NCI-H1105 (cell line): ENCODE results near the gene FMO4.
A peak's percentile ranks its signal among the peaks of the same experiment; 100 is the strongest.
"Not testable (repeated sequence)": the region's sequence is repeated elsewhere in the genome, so short reads cannot be mapped to it uniquely, and the experiment has no call there.

Experiments
- DNase-seq: peaks from one replicate; lab custom pipeline; 2025; lab: John Stamatoyannopoulos, UW

FMO4 gene

DNA sequence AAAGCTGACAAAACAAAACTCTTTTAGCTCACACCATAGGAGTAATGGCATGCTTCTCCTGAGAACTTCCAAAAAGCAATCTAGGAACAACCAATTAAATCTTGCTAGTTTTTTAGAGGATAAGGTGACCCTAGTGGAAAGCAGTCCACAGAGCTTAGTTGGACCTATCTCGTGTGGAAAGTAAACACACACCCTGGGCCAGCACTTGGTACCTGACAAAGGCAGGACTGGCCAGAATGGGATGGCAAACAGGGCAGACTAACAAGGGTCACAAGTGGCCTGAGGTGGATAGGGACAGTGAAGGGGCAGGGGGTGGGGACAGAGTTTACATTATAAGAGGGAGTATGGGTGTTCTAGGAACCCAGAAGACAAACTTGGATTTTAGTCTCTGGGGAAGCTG lies 22.0 kb downstream of the FMO4 start:
- DNase-seq = no peak

DNA sequence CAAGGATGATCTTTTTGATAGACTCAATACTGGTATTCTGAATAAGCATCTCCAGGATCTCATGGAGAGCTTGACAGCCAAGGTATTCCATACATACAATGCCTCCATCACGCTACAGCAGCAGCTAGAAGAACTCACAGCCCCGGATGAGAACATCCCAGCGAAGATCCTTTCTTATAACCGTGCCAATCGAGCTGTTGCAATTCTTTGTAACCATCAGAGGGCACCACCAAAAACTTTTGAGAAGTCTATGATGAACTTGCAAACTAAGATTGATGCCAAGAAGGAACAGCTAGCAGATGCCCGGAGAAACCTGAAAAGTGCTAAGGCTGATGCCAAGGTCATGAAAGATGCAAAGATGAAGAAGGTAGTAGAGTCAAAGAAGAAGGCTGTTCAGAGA lies 25.4 kb downstream of the FMO4 start:
- DNase-seq = not testable (repeated sequence)

DNA sequence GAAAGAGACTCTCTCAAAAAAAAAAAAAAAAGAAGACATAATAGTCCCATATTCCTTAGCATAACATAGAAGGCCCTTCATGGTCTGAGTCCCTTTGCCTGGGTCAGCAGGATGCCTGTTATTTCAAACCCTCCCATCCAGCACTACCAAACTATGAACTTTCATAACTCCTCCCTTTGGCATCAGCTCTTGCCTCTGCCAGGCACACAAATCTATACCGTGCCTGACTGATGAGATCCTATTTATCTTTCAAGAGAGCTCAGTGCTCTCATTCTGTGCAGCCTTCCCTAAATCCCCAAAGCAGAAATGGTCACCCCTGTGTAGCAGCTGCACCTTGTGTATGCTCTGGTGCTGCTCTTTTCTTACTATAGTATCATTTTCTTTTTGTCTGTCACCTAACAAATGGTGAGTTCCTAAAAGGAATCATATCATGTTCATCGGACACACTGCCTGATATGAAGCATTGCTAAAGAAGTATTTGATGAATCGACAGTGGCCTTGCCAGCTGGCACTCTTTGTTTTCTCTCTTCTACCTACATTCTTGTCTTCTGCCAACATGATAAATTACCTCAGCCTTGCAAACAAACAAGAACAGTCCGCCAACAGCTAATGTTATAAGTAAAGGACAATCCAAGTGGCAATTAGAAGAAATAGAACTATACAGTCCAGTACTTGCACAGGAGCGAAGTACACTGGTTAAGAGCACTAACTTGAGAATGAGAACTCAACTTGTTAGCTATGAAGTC lies 29.9 kb downstream of the FMO4 start:
- DNase-seq = peak; percentile 24

DNA sequence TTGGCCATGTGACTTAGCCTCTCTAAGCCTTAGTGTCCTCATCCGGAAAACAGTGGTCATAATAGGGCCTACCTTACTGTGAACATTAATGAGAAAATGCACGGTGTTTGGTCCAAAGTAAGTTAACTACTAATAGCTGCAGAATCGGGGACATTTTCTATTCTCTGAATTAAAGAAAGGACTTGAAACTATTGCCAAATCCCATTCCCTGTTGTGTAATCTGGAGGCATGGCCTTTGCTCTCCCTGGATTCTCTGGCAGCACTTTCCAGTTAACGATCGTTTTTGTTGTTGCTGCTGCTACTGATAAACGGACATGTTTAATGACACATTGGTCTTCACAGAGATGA lies 30.5 kb downstream of the FMO4 start:
- DNase-seq = no peak

DNA sequence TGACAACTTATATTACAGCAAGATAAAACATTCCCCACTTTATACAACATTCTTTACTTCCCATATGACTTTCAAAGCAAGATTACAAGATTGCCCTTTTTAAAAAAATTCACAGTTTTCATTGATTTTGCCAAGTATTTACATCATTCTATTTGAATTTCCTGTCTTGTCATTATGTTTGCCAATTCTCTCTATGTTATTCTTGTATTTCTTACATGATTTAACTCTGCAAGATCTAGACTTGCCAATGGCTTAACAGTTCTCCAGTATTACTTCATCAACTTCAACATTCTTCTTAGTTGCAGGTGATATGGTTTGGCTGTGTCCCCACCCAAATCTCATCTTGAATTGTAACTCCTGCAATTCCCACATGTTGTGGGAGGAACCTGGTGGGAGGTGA lies 31.6 kb downstream of the FMO4 start:
- DNase-seq = no peak

DNA sequence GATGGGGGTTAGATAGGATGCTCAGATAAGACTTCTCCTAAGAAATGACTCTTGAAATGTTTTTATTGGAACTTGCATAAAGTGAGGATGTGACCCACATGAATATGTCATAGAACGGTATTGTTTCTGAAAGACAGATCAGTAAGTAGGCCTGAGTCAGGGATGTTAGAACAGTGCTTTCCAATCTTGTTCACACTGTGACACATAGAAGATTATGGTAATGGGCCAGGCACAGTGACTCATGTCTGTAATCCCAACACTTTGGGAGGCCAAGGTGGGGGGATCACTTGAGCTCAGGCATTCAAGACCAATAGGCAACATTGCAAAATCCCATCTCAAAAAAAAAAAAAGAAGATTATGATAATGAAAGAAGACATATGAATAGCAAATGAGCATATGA lies 32.9 kb downstream of the FMO4 start:
- DNase-seq = no peak

DNA sequence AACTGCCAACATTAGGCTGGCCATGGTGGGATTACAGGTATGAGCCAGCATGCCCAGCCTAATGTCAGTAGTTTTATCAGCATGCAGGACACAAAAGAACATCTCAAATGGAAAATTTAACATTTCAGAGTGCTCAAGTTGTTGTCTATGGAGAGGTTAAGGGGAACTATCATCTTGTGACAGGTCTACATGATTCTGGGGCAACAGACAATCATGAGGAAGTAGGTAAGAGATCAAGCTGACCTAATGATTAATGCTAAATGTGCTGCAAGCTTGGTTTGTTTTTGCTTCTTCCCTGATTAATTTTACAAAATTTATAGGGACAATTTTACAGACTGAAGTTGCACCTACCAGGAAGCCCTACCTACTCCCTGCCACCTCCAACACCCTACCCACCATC lies 36.6 kb downstream of the FMO4 start:
- DNase-seq = no peak

DNA sequence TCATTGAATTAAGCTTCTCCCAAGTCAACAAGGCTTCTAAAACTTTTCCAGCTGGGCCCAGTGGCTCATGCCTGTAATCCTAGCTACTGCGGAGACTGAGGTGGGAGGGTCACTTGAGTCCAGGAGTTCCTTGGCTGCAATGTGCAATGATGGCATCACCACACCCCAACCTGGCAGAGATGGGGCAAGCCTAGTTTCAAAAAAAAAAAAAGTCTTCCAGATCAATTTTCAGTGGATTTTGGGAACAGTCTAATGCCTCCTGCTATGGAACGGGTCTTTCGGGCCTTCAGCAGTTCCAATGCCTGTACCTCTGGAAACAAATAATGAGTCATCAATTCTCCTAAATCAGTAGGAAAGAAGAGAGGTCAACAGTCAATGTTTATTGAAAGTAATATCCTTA lies 38.0 kb downstream of the FMO4 start:
- no peak for DNase-seq

DNA sequence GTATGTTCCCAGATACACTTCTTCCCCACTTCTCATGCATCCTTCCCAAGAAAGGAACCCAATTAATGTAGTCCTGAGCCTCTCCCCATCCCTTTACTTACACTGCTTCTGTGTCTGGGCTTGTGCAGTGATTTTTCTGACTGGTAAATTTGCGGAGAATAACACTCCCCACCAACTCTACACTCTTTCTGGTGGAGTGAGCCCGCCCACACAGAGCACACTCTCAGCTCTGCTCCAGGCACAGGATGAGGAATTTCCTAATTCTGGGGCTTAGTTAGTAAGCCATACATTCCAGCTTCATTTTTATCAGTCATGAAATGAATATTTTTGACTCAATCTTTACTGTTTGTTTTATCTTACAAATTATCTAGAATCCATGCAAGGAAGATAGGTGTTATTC lies 38.6 kb downstream of the FMO4 start:
- DNase-seq = no peak

DNA sequence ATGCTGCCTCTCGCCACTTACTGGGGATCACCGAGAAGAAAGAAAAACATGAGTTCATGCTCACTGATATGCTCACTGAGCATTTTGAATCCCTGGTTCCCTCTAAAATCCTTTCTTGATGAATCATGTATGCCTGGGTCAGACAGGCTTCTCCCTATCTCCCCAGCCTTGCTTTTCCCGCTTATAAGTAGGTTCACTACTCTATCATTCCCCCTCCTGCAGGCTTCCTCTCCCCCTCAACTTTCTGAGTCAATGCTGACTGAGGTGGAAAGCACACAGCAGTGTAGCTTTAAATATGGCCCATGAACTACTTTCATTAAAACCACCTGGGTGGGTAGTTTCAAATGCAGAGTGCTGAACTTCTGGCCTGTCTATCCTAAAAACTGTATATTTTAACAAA lies 41.7 kb downstream of the FMO4 start:
- no peak for DNase-seq

DNA sequence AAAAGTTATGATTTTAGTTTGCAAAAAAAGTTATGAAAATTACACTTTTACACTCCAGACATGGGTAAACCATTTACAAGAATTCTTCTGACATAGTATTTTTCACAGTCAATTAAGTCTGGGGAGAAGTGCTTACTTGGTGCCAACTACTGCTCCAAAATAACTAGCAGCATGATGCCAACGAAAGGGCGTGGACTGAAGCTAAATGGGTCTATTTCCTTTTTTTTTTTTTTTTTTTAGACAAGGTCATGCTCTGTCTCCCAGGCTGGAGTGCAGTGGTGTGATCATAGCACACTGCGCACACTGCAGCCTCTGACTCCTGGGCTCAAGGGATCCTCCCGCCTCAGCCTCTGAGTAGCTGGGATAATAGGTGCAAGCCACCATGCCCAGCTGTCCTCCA lies 43.2 kb downstream of the FMO4 start:
- no peak for DNase-seq

DNA sequence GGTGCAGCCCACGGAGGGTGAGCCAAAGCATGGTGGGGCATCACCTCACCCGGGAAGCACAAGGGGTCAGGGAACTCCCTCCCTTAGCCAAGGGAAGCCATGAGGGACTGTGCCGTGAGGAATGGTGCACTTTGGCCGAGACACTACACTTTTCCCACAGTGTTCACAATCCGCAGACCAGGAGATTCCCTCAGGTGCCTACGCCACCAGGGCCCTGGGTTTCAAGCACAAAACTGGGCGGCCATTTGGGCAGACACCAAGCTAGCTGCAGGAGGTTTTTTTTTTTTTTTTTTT lies 45.3 kb downstream of the FMO4 start:
- not testable (repeated sequence) for DNase-seq

DNA sequence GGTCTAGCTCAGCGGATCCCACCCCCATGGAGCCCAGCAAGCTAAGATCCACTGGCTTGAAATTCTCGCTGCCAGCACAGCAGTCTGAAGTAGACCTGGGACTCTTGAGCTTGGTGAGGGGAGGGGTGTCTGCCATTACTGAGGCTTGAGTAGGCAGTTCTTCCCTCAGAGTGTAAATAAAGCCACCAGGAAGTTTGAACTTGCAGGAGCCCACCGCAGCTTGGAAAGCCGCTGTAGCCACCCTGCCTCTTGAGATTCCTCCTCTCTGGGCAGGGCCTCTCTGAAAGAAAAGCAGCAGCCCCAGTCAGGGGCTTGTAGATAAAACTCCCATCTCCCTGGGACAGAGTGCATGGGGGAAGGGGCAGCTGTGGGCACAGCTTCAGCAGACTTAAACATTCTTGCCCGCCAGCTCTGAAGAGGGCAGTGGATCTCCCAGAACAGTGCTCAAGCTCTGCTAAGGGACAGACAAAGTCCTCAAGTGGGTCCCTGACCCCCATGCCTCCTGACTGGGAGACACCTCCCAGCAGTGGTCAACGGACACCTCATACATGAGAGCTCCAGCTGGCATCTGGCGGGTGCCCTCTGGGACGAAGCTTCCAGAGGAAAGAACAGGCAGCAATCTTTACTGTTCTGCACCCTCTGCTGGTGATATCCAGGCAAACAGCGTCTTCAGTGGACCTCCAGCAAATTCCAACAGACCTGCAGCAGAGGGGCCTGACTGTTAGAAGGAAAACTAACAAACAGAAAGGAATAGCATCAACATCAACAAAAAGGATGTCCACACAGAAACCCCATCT lies 45.9 kb downstream of the FMO4 start:
- not testable (repeated sequence) for DNase-seq

DNA sequence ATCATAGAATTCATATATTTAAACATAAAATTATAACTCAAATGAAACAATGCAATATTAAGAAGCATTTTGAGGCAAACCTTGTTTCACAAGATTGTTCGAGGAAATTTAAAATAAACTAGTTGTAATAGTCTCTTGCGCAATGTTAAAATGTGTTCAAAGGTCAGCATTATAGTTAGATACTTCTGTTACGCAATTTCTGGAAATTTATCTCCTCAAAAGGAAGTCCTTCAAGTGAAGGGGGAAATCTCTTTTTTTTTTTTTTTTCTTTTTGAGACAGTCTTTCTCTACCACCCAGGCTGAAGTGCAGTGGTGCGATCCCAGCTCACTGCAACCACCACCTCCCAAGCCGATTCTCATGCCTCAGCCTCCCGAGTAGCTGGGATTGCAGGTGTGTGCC lies 52.1 kb downstream of the FMO4 start:
- no peak for DNase-seq

DNA sequence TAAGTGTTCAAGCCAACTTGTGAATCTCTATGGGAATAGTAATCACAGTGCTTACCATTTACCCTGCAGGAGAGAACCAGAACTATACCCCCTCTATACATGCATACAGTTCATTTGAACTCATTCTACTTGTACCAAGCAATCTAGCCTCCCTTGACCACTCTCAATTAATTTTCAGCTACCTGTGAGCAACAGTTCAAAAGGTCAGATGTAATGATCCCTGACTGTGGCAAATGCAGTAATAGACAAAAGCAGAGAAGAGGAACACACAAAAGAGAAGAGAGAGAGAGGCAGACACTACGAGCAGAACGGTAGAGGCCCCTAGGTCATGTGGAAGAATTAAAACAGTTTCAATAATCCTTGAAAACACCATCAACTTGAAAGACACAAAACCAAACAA lies 52.8 kb downstream of the FMO4 start:
- DNase-seq = no peak

DNA sequence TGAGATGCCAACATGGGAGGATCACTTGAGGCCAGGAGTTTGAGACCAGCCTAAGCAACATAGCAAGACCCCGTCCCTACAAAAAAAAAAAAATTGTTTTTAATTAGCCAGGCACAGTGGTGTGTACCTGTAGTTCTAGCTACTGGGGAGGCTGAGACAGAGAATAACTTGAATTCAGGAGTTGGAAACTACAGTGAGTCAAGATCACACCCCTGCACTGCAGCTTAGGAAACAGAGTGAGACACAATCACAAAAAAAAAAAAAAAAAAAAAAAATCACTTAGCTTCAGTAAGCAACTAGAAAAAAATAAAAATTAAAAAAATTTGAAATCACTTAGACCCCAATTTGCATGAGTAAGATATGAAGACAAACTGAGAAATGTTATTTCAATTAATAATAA lies 53.5 kb downstream of the FMO4 start:
- DNase-seq = no peak

DNA sequence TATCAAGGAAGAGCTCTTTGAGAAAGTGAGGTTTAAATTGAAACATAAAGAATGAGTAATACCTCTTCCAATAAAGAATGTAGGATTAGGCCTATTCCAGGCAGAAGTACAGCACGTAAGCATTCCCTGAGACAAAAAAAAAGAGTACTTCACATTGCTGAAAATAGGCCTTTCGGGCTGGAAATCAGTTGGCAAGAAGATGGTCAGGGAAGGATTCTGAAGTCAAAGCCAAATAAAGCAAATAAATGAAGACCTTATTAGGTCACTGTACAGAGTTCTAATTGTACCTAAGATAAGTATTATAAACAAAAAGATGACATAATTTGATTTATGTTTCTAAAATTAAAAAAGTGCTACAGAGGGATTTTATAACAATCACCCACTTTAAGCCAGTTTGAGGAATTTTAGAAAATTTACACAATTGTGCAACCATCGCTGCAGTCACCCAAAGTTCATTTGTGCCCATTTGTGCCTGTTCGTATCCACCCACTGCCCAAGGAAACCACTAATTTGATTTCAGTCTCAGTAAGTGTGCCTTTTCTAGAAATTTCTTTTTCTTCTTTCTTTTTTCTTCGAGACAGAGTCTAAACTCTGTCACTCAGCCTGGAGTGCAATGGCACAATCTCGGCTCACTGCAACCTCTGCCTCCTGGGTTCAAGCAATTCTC lies 58.6 kb downstream of the FMO4 start:
- no peak for DNase-seq

DNA sequence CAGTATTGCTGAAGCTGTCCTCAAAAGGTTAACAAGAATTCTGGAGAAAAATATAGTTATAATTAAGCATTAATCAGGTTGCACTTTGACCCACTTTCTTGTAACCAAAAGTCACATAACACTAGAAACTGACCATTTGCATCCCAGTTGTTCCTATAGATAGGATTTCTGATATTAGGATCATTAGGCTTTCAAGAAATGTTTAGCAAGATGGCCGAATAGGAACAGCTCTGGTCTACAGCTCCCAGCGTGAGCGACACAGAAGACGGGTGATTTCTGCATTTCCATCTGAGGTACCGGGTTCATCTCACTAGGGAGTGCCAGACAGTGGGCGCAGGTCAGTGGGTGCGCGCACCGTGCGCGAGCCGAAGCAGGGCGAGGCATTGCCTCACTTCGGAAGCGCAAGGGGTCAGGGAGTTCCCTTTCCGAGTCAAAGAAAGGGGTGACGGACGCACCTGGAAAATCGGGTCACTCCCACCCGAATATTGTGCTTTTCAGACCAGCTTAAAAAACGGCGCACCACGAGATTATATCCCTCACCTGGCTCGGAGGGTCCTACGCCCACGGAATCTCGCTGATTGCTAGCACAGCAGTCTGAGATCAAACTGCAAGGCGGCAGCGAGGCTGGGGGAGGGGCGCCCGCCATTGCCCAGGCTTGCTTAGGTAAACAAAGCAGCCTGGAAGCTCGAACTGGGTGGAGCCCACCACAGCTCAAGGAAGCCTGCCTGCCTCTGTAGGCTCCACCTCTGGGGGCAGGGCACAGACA lies 59.6 kb downstream of the FMO4 start:
- not testable (repeated sequence) for DNase-seq

DNA sequence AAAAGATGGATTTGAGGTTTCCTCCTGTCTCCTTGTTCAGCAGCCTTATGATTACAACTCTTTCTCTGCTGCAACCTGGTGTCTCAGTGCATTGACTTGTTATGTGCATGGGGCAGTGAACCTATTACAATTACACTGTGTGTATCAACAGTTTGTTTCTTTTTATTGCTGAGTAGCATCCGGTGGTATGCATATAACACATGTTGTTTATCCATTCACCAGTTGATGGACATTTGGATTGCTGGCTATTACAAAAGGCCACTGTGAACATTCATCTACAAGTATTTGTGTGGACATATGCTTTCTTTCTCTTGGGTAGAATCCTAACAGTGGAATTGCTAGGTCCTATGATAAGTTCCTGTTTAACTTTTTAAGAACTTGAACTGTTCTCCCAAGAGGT lies 65.9 kb downstream of the FMO4 start:
- DNase-seq = no peak

DNA sequence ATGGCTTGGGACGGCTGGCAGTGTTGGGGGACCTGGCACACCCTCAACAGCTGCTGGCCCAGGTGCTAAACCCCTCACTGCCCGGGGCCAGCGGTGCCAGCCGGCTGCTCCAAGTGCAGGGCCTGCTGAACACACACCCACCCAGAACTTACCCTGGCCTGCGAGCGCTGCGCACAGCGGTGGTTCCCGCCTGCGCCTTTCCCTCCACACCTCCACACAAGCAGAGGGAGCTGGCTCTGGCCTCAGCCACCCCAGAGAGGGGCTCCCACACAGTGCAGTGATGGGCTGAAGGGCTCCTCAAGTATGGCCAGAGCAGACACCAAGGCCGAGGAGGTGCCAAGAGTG lies 67.9 kb downstream of the FMO4 start:
- no peak for DNase-seq

DNA sequence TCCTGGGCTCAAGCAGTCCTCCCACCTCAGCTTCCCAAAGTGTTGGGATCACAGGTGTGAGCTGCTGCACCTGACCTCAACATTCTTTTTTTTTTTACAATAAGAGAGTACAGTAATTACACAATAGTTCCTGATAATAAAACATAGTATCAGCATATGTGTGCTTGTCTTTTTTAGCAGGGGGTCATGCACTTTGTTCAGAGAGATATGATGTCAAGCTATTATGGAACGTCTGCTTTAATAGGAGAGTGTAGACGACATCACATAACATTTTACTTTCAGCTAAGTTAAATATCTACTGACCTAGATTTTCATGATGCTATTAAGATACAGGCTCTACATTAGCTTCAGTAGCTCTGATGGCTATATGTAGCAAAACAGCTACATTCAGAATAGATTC lies 70.5 kb downstream of the FMO4 start:
- no peak for DNase-seq

DNA sequence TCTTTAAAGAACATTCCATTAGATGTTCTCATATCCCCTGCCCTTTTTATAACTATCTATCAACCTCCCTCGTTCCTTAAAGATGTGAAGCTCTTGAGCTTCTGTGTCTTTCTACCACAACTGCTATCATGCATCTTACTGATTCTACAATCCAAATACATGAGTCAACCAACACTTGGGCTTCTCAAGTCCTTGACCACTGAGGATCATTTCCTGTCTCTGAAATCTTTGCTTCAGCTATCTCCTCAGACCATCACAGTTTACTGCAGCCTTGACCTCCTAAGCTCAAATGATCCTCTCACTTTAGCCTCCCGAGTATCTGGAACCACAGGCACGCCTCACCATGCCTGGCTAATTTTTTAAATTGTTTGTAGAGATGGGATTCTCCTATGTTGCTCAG lies 75.2 kb downstream of the FMO4 start:
- DNase-seq = no peak

DNA sequence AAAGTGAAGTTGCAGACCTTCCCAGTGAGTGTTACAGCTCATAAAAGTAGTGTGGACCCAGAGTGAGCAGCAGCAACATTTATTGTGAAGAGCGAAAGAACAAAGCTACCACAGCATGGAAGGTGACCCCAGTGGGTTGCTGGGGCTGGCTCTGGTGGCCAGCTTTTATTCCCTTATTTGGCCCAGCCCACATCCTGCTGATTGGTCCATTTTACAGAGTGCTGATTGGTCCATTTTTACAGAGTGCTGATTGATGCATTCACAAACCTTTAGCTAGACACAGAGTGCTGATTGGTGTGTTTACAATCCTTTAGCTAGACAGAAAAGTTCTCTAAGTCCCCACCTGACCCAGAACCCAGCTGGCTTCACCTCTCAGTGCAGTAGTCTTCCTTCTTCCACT lies 76.8 kb downstream of the FMO4 start:
- DNase-seq = not testable (repeated sequence)
